Spleen (tissue), 7 donors: ENCODE results near the gene UPK1B.

Experiments used
- CTCF ChIP-seq, 11 experiments: fragments of 200-600 bp in 7 of 11; fragments of 450-650 bp in 4 of 11; sonication (generic) in 4 of 11; IDR thresholded peaks in 8 of 11; conservative IDR thresholded peaks in 3 of 11; 1 replicate in 7 of 11; 2 replicates in 4 of 11; pipeline versions ENCODE4 v1.4.0 to v1.8.0; 2016 to 2021; ENCODE audit warnings: antibody characterized with exemption in 11 of 11, inconsistent platforms in 4 of 11, mild to moderate bottlenecking in 1 of 11
- POLR2AphosphoS5 ChIP-seq, 3 donors: sonication (generic); formaldehyde crosslinking; IDR thresholded peaks; one replicate each; pipeline ENCODE4 v1.5.1; 2017; ENCODE audit warnings: antibody characterized with exemption in 3 of 3
- donor health status: DM: no; HTN: no; CAD: no; lungs with moderate emphysema.
- donor health status: DM: no; HTN: no; CAD: no.
- donor health status: DM: no; HTN: no; CAD: no.

GRCh38 chr3:119205209-119205608 is 31.8 kb downstream of the UPK1B start:
- TF ChIP-seq CTCF (IDR thresholded peaks at IDR 0.05 in 8 of 11, conservative IDR thresholded peaks at IDR 0.05 in 3 of 11) (no peak), POLR2AphosphoS5 (IDR thresholded peaks at IDR 0.05) (no peak)
